ENCODE data around the gene EZR.
A peak's percentile ranks its signal among the peaks of the same experiment; 100 is the strongest.
"Not testable (repeated sequence)": the region's sequence is repeated elsewhere in the genome, so short reads cannot be mapped to it uniquely, and the experiment has no call there.

Gene EZR

DNA sequence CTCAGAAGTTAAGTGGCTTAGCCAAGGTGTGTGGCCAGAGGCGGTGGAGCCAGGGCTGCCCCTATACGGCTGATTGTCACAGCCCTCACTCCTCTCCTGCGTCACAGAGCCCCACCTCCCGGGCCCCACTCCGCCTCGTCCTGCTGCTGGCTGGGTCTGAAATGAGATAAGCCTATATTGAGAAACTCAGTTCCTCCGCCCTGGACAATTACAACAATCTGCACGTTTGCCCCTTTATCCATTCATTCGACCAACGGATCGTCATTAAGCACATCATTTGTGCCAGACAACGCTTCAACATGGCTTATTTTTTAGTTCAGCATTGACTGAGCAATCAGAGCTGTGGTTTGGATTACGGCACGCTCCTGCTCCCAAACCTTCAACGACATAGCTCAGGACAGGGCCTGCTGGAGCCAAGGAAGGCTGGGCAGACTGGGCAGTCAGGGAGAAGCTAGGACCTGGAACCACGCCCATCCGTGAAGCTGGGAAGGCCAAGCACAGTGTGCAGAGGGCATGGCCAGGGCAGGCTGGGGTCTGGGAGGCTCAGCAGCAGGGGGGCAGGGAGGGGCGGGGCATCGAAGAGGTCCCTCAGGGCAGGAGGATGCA, 16.6 kb upstream of the EZR start:
- H2AFZ ChIP-seq (ENCODE audit: insufficient read depth, low read length, poor library complexity) = no peak overlapping the region
- H3K18ac ChIP-seq (ENCODE audit: low read length) = peak overlapping the region; percentile 5
- peaks cover 28 to 33% of the 10 kb centered on the region in 2 experiments for H3K4me1 ChIP-seq (ENCODE audit: control insufficient read depth in 1 of 2, insufficient read depth in 2 of 2, low read length in 2 of 2)
- no peak overlapping the region for H3K9ac ChIP-seq (ENCODE audit: low read length)
- peak overlapping the region; percentile 2 for H4K8ac ChIP-seq (ENCODE audit: low read depth, low read length)
- no peak overlapping the region for H3K4me2 ChIP-seq (ENCODE audit: low read length)
- DNase-seq = peak; percentile 94 to 95
- peak overlapping the region; percentile 29 for H4K91ac ChIP-seq (ENCODE audit: low read depth, low read length)
- no CpG with 5 or more reads among the region's 19 CpGs for WGBS (ENCODE audit: extremely low coverage, insufficient coverage, insufficient read length)
- H3K27me3 ChIP-seq (ENCODE audit: insufficient read depth, low read length) = no peaks in the 10 kb centered on the region
- H2BK5ac ChIP-seq (ENCODE audit: low read depth, low read length, poor library complexity) = no peak overlapping the region
- H2AK5ac ChIP-seq (ENCODE audit: low read length) = no peak overlapping the region
- no peaks in the 10 kb centered on the region for H3K79me2 ChIP-seq (ENCODE audit: control insufficient read depth, insufficient read depth, low read length, poor library complexity)
- H3K27ac ChIP-seq (ENCODE audit: low read depth, low read length) = peak overlapping the region; percentile 6
- H3K4ac ChIP-seq (ENCODE audit: low read depth, low read length) = no peak overlapping the region
- no peak overlapping the region for H4K12ac ChIP-seq (ENCODE audit: low read depth, low read length)
- peak overlapping the region; percentile 9 for H2BK120ac ChIP-seq (ENCODE audit: insufficient read depth, low read length, poor library complexity)
- no peak overlapping the region for H3K4me3 ChIP-seq (ENCODE audit: low read depth, low read length)
- H3K79me1 ChIP-seq (ENCODE audit: low read length) = peaks cover 29% of the 10 kb centered on the region
- peak overlapping the region; percentile 34 for H2BK12ac ChIP-seq (ENCODE audit: low read length)
- no peak overlapping the region for H3K23ac ChIP-seq (ENCODE audit: low read length)
- no peaks in the 10 kb centered on the region for H3K36me3 ChIP-seq (ENCODE audit: control insufficient read depth in 1 of 2, insufficient read depth in 2 of 2, low read length in 2 of 2)
- peak overlapping the region; percentile 20 for H3K14ac ChIP-seq (ENCODE audit: low read length)
- H3K9me3 ChIP-seq (ENCODE audit: insufficient read depth, low read depth, low read length) = peaks cover under 1% of the 10 kb centered on the region

DNA sequence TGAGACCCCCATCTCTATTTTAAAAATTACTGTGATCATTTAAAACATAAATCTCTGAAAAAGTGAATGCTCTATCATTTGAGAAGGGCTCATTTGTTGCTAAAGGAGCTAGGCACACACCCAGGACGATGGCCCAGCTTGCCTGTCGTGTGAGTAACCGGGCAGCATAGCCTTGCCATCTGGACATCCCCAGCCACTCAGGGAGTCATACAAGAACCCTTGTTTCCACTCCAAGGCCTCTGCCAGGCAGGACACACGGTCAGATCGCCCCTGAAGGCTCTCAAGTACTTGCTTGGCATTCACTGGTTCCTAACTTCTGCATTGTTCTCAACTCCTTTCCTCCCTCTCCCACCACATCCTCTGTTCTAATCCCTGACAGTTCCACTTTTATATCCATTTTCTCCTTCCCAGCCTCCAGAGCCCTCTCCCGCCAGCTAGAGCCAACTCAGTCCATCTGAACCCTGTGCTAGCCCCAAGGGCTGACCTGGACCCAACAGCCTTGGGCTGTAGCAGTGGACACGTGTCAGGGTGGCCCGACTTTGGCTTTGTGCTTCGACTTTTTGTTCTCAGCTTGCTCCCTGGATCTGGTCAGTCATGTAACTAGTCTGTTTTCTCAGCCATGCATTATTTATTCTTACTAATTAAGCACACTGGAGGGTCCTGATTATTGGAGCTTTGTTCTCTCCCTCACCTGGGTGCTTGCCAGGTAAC, 15.7 kb upstream of the EZR start:
- Histone ChIP-seq H3K4me3 (ENCODE audit: low read depth, low read length) (no peak overlapping the region), H2AK5ac (ENCODE audit: low read length) (peak overlapping the region; percentile 31), H4K8ac (ENCODE audit: low read depth, low read length) (peak overlapping the region; percentile 67), H3K9me3 (ENCODE audit: insufficient read depth, low read depth, low read length) (no peaks in the 10 kb centered on the region), H3K27me3 (ENCODE audit: insufficient read depth, low read length) (no peaks in the 10 kb centered on the region), H3K79me1 (ENCODE audit: low read length) (peaks cover 29% of the 10 kb centered on the region), H3K36me3 (ENCODE audit: control insufficient read depth in 1 of 2, insufficient read depth in 2 of 2, low read length in 2 of 2) (no peaks in the 10 kb centered on the region), H3K14ac (ENCODE audit: low read length) (peak overlapping the region; percentile 16), H3K27ac (ENCODE audit: low read depth, low read length) (no peak overlapping the region), H3K4me1 (ENCODE audit: control insufficient read depth in 1 of 2, insufficient read depth in 2 of 2, low read length in 2 of 2) (peaks cover 32 to 37% of the 10 kb centered on the region in 2 experiments), H3K4me2 (ENCODE audit: low read length) (no peak overlapping the region), H2BK5ac (ENCODE audit: low read depth, low read length, poor library complexity) (peak overlapping the region; percentile 58), H4K12ac (ENCODE audit: low read depth, low read length) (no peak overlapping the region), H3K4ac (ENCODE audit: low read depth, low read length) (no peak overlapping the region), H3K23ac (ENCODE audit: low read length) (no peak overlapping the region), H2BK12ac (ENCODE audit: low read length) (peak overlapping the region; percentile 97), H4K91ac (ENCODE audit: low read depth, low read length) (peak overlapping the region; percentile 29), H3K18ac (ENCODE audit: low read length) (no peak overlapping the region), H3K79me2 (ENCODE audit: control insufficient read depth, insufficient read depth, low read length, poor library complexity) (no peaks in the 10 kb centered on the region), H2BK120ac (ENCODE audit: insufficient read depth, low read length, poor library complexity) (peak overlapping the region; percentile 9), H2AFZ (ENCODE audit: insufficient read depth, low read length, poor library complexity) (peak overlapping the region; percentile 4), H3K9ac (ENCODE audit: low read length) (no peak overlapping the region)
- WGBS (ENCODE audit: extremely low coverage, insufficient coverage, insufficient read length) = no CpG with 5 or more reads among the region's 9 CpGs
- no peak for DNase-seq

DNA sequence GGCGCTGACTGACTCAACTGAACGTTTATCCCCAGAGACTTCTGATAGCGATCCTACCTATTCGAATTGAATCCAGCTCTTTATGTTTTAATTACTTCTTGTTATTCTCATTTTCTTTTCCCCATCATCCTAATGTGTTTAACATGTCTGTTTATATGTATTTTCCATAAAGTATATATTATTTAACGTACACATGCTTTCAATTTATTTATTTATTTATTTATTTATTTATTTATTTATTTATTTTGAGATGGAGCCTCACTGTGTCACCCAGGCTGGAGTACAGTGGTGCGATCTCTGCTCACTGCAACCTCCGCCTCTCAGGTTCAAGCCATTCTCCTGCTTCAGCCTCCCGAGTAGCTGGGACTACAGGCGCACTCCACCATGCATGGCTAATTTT, 13.6 kb upstream of the EZR start:
- not testable (repeated sequence) for H3K14ac ChIP-seq (ENCODE audit: low read length); H3K36me3 ChIP-seq (ENCODE audit: control insufficient read depth in 1 of 2, insufficient read depth in 2 of 2, low read length in 2 of 2); H4K12ac ChIP-seq (ENCODE audit: low read depth, low read length); H3K27me3 ChIP-seq (ENCODE audit: insufficient read depth, low read length); H2BK120ac ChIP-seq (ENCODE audit: insufficient read depth, low read length, poor library complexity); H3K4ac ChIP-seq (ENCODE audit: low read depth, low read length); H4K91ac ChIP-seq (ENCODE audit: low read depth, low read length); H3K9ac ChIP-seq (ENCODE audit: low read length); H3K27ac ChIP-seq (ENCODE audit: low read depth, low read length); H2BK12ac ChIP-seq (ENCODE audit: low read length); H4K8ac ChIP-seq (ENCODE audit: low read depth, low read length); H3K9me3 ChIP-seq (ENCODE audit: insufficient read depth, low read depth, low read length); H3K79me2 ChIP-seq (ENCODE audit: control insufficient read depth, insufficient read depth, low read length, poor library complexity); H3K4me2 ChIP-seq (ENCODE audit: low read length); H2BK5ac ChIP-seq (ENCODE audit: low read depth, low read length, poor library complexity); H2AFZ ChIP-seq (ENCODE audit: insufficient read depth, low read length, poor library complexity); DNase-seq; H2AK5ac ChIP-seq (ENCODE audit: low read length); H3K23ac ChIP-seq (ENCODE audit: low read length); H3K4me3 ChIP-seq (ENCODE audit: low read depth, low read length); H3K18ac ChIP-seq (ENCODE audit: low read length)
- Histone ChIP-seq H3K4me1 (ENCODE audit: control insufficient read depth in 1 of 2, insufficient read depth in 2 of 2, low read length in 2 of 2) (peaks cover 30 to 37% of the 10 kb centered on the region in 2 experiments), H3K79me1 (ENCODE audit: low read length) (peaks cover 24% of the 10 kb centered on the region)
- WGBS (ENCODE audit: extremely low coverage, insufficient coverage, insufficient read length) = no CpG with 5 or more reads among the region's 9 CpGs

DNA sequence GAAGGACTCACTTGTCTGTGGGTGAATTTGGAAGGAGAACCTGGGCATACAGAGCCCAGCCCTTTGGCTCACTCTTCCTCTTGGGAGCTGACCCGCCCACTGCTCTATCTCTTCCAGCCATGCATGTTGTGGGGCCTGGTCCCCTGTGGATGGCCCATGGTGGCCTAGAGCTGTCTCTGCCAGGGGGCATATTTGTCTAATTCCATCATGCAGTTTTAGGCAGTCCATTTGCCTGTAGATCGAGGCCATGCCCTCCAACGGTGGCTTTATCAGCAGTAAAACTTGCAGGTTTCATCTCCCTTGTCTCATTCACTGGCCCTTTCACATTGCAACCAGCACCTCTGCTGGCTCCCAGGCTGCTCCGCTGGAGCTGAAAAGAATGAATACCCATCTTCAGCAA, 12.9 kb upstream of the EZR start:
- no peak overlapping the region for H2BK5ac ChIP-seq (ENCODE audit: low read depth, low read length, poor library complexity)

More for the DNA sequence above, 12.9 kb upstream of the EZR start:
- no peak overlapping the region for H2AK5ac ChIP-seq (ENCODE audit: low read length)
- H3K23ac ChIP-seq (ENCODE audit: low read length) = no peak overlapping the region
- peaks cover 26 to 32% of the 10 kb centered on the region in 2 experiments for H3K4me1 ChIP-seq (ENCODE audit: control insufficient read depth in 1 of 2, insufficient read depth in 2 of 2, low read length in 2 of 2)
- H3K79me1 ChIP-seq (ENCODE audit: low read length) = peaks cover 23% of the 10 kb centered on the region
- peak overlapping the region; percentile 14 for H2BK12ac ChIP-seq (ENCODE audit: low read length)
- H3K4me3 ChIP-seq (ENCODE audit: low read depth, low read length) = no peak overlapping the region
- no peaks in the 10 kb centered on the region for H3K9me3 ChIP-seq (ENCODE audit: insufficient read depth, low read depth, low read length)
- no peak overlapping the region for H3K14ac ChIP-seq (ENCODE audit: low read length)
- H3K4ac ChIP-seq (ENCODE audit: low read depth, low read length) = no peak overlapping the region
- H3K9ac ChIP-seq (ENCODE audit: low read length) = no peak overlapping the region
- no peak overlapping the region for H2AFZ ChIP-seq (ENCODE audit: insufficient read depth, low read length, poor library complexity)
- DNase-seq = peak in 1 of 2 donors; percentile 65
- H4K8ac ChIP-seq (ENCODE audit: low read depth, low read length) = no peak overlapping the region
- H4K91ac ChIP-seq (ENCODE audit: low read depth, low read length) = peak overlapping the region; percentile 15
- H4K12ac ChIP-seq (ENCODE audit: low read depth, low read length) = no peak overlapping the region
- H3K36me3 ChIP-seq (ENCODE audit: control insufficient read depth in 1 of 2, insufficient read depth in 2 of 2, low read length in 2 of 2) = no peaks in the 10 kb centered on the region
- no peak overlapping the region for H3K4me2 ChIP-seq (ENCODE audit: low read length)
- no peak overlapping the region for H2BK120ac ChIP-seq (ENCODE audit: insufficient read depth, low read length, poor library complexity)
- no peaks in the 10 kb centered on the region for H3K79me2 ChIP-seq (ENCODE audit: control insufficient read depth, insufficient read depth, low read length, poor library complexity)
- no CpG with 5 or more reads among the region's 4 CpGs for WGBS (ENCODE audit: extremely low coverage, insufficient coverage, insufficient read length)
- no peak overlapping the region for H3K18ac ChIP-seq (ENCODE audit: low read length)
- no peak overlapping the region for H3K27ac ChIP-seq (ENCODE audit: low read depth, low read length)
- no peaks in the 10 kb centered on the region for H3K27me3 ChIP-seq (ENCODE audit: insufficient read depth, low read length)

Measured in trophoblast cell (in vitro differentiated cells and primary cell).